GM06990 (cell line): ENCODE data around the gene CCR7.
A peak's percentile ranks its signal among the peaks of the same experiment; 100 is the strongest.

Experiments used
- DNase-seq: peaks from one replicate; pipeline ENCODE4 v3.0.0-alpha.2; 2011; ENCODE audit not compliant: insufficient read length; ENCODE audit errors: extremely low read depth
- H3K27me3 ChIP-seq: replicated peaks from 2 replicates; pipeline ENCODE4 v1.6.0; 2011; ENCODE audit warnings: low read length; ENCODE audit not compliant: control insufficient read depth, insufficient read depth
- H3K36me3 ChIP-seq: 2 replicates; pipeline ENCODE4 v1.5.1; 2011; ENCODE audit warnings: low read length; ENCODE audit not compliant: control insufficient read depth, insufficient read depth
- H3K4me3 ChIP-seq: replicated peaks from 2 replicates; pipeline ENCODE4 v1.5.1; 2011; ENCODE audit warnings: low read depth, mild to moderate bottlenecking, control low read depth, low read length
- CTCF ChIP-seq: IDR thresholded peaks from 2 replicates; pipeline ENCODE4 v1.5.1; 2011; ENCODE audit warnings: low read length, control low read depth, mild to moderate bottlenecking, inconsistent platforms; ENCODE audit not compliant: insufficient read depth, poor library complexity, severe bottlenecking

Gene CCR7

GRCh38 chr17:40598301-40598618 lies 33.0 kb upstream of the CCR7 start:
- no peak for TF ChIP-seq CTCF
- Histone ChIP-seq H3K27me3 (no peaks in the 10 kb centered on the region), H3K4me3 (peak overlapping the region; percentile 4; the same call in 1 of the 2 replicates), H3K36me3 (no peaks in the 10 kb centered on the region)
- DNase-seq = peak; percentile 55

- TF ChIP-seq CTCF = no peak
- no peak overlapping the region for H3K4me3 ChIP-seq
- peak; percentile 54 for DNase-seq
- no peaks in the 10 kb centered on the region for H3K27me3 ChIP-seq
- H3K36me3 ChIP-seq = no peaks in the 10 kb centered on the region
Observed at GRCh38 chr17:40597556-40598300, 32.5 kb upstream of the CCR7 start.

GRCh38 chr17:40597156-40597555 lies 31.9 kb upstream of the CCR7 start:
- no peak overlapping the region for H3K4me3 ChIP-seq
- no peak for DNase-seq
- no peaks in the 10 kb centered on the region for H3K27me3 ChIP-seq
- TF ChIP-seq CTCF = no peak
- H3K36me3 ChIP-seq = no peaks in the 10 kb centered on the region

- H3K4me3 ChIP-seq = no peak overlapping the region
- H3K27me3 ChIP-seq = no peaks in the 10 kb centered on the region
- TF ChIP-seq CTCF = no peak
- H3K36me3 ChIP-seq = no peaks in the 10 kb centered on the region
- DNase-seq = no peak
Observed at GRCh38 chr17:40596261-40596919, 31.1 kb upstream of the CCR7 start.

- no peaks in the 10 kb centered on the region for H3K36me3 ChIP-seq
- no peaks in the 10 kb centered on the region; the same call in 1 of the 2 replicates for H3K27me3 ChIP-seq
- DNase-seq = no peak
- no peak for TF ChIP-seq CTCF
- H3K4me3 ChIP-seq = no peak overlapping the region
Observed at GRCh38 chr17:40590742-40591141, 25.5 kb upstream of the CCR7 start.
